ENCODE measurements around the gene MRPS35.

Gene MRPS35

DNA sequence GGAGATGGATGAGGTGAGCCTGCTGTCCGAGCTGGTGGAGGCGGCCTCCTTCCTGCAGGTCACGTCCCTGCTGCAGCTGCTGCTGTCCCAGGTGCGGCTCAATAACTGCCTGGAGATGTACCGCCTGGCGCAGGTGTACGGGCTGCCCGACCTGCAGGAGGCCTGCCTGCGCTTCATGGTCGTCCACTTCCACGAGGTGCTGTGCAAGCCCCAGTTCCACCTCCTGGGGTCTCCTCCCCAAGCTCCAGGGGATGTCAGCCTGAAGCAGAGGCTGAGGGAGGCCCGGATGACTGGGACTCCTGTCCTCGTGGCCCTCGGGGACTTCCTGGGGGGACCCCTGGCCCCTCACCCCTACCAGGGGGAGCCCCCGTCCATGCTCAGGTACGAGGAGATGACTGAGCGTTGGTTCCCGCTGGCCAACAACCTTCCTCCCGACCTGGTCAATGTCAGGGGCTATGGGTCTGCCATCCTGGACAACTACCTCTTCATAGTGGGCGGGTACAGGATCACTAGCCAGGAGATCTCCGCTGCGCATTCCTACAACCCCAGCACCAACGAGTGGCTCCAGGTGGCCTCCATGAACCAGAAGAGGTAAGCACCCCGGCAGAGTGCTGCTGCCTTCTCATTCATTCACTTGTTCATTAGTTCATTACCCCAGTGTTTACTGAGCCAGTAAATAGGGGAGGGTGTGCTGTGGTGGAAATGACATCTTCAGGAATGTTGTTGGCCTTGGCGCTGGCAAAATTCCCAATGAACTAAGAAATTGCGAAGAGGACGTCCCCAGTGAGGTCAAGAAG is 70.2 kb downstream of the MRPS35 start:
- Histone ChIP-seq H3F3A (ENCODE audit: insufficient read depth, low read length) (no peaks in the 10 kb centered on the region), H3K27ac (ENCODE audit: low read depth, low read length, poor library complexity, severe bottlenecking) (peak overlapping the region; percentile 42), H2AFZ (ENCODE audit: low read length) (no peak overlapping the region)

DNA sequence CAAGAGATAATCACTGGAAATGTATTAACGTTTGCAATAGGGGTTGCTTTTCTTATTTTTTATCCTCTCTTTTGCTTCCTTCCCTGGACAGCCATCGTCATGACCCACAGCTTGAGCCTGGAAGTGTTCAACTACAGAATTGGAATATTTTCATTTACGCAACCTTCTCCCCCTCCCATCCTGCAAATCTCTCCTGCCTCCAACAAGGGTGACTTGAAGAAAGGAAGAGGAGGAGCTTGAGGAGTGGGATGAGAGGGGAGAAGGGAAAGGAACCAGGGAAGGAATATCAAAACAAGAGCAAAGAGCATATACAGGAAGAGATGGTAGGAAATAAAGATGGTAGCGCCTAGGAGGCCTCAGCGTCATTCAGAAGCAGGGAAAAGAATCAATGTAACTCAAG is 71.0 kb downstream of the MRPS35 start:
- Histone ChIP-seq H3K4me3 (ENCODE audit: low read depth, low read length, poor library complexity, severe bottlenecking) (peak overlapping the region; percentile 72), H3K4me2 (ENCODE audit: low read length) (peak overlapping the region; percentile 97), H3K27ac (ENCODE audit: low read depth, low read length, poor library complexity, severe bottlenecking) (peak overlapping the region; percentile 27), H3F3A (ENCODE audit: insufficient read depth, low read length) (no peaks in the 10 kb centered on the region), H3K27me3 (ENCODE audit: insufficient read depth, low read length) (no peaks in the 10 kb centered on the region), H3K9ac (ENCODE audit: low read length) (peak overlapping the region; percentile 91), H3K9me3 (ENCODE audit: low read length) (no peaks in the 10 kb centered on the region), H2AFZ (ENCODE audit: low read length) (no peak overlapping the region), H3K4me1 (ENCODE audit: insufficient read depth, low read length, severe bottlenecking) (peaks cover 28% of the 10 kb centered on the region), H3K9me2 (ENCODE audit: low read depth, low read length) (no peaks in the 10 kb centered on the region), H3K36me3 (ENCODE audit: insufficient read depth, low read length) (peaks cover 27% of the 10 kb centered on the region; the same call in 1 of the 2 replicates), H3K79me2 (ENCODE audit: insufficient read depth, low read length) (peaks cover 32% of the 10 kb centered on the region), H4K20me1 (ENCODE audit: insufficient read depth, low read length) (no peaks in the 10 kb centered on the region)
- no peak for TF ChIP-seq EZH2 (IDR thresholded peaks at IDR 0.05; ENCODE audit: borderline replicate concordance, low read length)
- TF ChIP-seq, protein P1, sequence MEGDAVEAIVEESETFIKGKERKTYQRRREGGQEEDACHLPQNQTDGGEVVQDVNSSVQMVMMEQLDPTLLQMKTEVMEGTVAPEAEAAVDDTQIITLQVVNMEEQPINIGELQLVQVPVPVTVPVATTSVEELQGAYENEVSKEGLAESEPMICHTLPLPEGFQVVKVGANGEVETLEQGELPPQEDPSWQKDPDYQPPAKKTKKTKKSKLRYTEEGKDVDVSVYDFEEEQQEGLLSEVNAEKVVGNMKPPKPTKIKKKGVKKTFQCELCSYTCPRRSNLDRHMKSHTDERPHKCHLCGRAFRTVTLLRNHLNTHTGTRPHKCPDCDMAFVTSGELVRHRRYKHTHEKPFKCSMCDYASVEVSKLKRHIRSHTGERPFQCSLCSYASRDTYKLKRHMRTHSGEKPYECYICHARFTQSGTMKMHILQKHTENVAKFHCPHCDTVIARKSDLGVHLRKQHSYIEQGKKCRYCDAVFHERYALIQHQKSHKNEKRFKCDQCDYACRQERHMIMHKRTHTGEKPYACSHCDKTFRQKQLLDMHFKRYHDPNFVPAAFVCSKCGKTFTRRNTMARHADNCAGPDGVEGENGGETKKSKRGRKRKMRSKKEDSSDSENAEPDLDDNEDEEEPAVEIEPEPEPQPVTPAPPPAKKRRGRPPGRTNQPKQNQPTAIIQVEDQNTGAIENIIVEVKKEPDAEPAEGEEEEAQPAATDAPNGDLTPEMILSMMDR (IDR thresholded peaks at IDR 0.05; ENCODE audit: low read length) = no peak

More for the DNA sequence above, 70.2 kb downstream of the MRPS35 start:
- H4K20me1 ChIP-seq (ENCODE audit: insufficient read depth, low read length) = no peaks in the 10 kb centered on the region
- peaks cover 32% of the 10 kb centered on the region for H3K79me2 ChIP-seq (ENCODE audit: insufficient read depth, low read length)
- H3K4me3 ChIP-seq (ENCODE audit: low read depth, low read length, poor library complexity, severe bottlenecking) = peak overlapping the region; percentile 72
- peak overlapping the region; percentile 97 for H3K4me2 ChIP-seq (ENCODE audit: low read length)
- H3K27me3 ChIP-seq (ENCODE audit: insufficient read depth, low read length) = no peaks in the 10 kb centered on the region
- H3K9me2 ChIP-seq (ENCODE audit: low read depth, low read length) = no peaks in the 10 kb centered on the region
- TF ChIP-seq, protein P1 (IDR thresholded peaks at IDR 0.05; ENCODE audit: low read length) = no peak
- no peak for TF ChIP-seq EZH2 (IDR thresholded peaks at IDR 0.05; ENCODE audit: borderline replicate concordance, low read length)
- peaks cover 20% of the 10 kb centered on the region; the same call in 1 of the 2 replicates for H3K36me3 ChIP-seq (ENCODE audit: insufficient read depth, low read length)
- no peaks in the 10 kb centered on the region for H3K9me3 ChIP-seq (ENCODE audit: low read length)
- H3K4me1 ChIP-seq (ENCODE audit: insufficient read depth, low read length, severe bottlenecking) = peaks cover 28% of the 10 kb centered on the region
- H3K9ac ChIP-seq (ENCODE audit: low read length) = peak overlapping the region; percentile 91

DNA sequence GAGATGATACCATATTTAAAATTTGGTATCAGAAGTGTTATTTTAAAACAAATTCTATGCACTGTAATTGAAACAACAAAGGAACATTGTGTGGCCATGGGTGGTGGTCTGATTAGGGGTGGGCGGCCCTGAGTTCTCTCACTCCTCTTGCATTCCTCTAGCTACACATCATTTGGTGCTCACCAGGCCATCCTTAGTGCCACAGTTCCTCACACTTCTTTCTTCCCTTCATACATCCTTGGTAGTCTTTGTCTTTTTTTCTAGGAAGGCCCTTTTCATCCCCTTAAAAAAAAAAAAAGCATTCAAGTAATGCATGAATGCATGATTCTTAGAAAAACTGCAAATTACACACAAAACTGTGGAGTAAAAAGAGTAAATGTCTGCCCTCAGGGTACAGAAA is 71.8 kb downstream of the MRPS35 start:
- peak overlapping the region; percentile 97 for H3K4me2 ChIP-seq (ENCODE audit: low read length)

More for the DNA sequence above, 71.8 kb downstream of the MRPS35 start:
- Histone ChIP-seq H3K4me3 (ENCODE audit: low read depth, low read length, poor library complexity, severe bottlenecking) (peak overlapping the region; percentile 72), H3K36me3 (ENCODE audit: insufficient read depth, low read length) (peaks cover 27% of the 10 kb centered on the region; the same call in 1 of the 2 replicates), H2AFZ (ENCODE audit: low read length) (no peak overlapping the region), H3K9ac (ENCODE audit: low read length) (no peak overlapping the region; the same call in 1 of the 2 replicates), H3K9me3 (ENCODE audit: low read length) (no peaks in the 10 kb centered on the region), H3K4me1 (ENCODE audit: insufficient read depth, low read length, severe bottlenecking) (peaks cover 28% of the 10 kb centered on the region), H3K27ac (ENCODE audit: low read depth, low read length, poor library complexity, severe bottlenecking) (peak overlapping the region; percentile 27), H3K27me3 (ENCODE audit: insufficient read depth, low read length) (no peaks in the 10 kb centered on the region), H3K9me2 (ENCODE audit: low read depth, low read length) (no peaks in the 10 kb centered on the region), H4K20me1 (ENCODE audit: insufficient read depth, low read length) (no peaks in the 10 kb centered on the region), H3F3A (ENCODE audit: insufficient read depth, low read length) (no peaks in the 10 kb centered on the region), H3K79me2 (ENCODE audit: insufficient read depth, low read length) (peaks cover 32% of the 10 kb centered on the region)
- TF ChIP-seq, protein P1 (IDR thresholded peaks at IDR 0.05; ENCODE audit: low read length) = no peak
- no peak for TF ChIP-seq EZH2 (IDR thresholded peaks at IDR 0.05; ENCODE audit: borderline replicate concordance, low read length)
